Astrocyte (in vitro differentiated cells and primary cell): ENCODE results near the gene ECE1. TPM values are rescaled to one million over a fixed set of nuclear protein-coding genes. Genes with fewer than 3 reads are reported as not detected.
"Not testable (repeated sequence)": the region's sequence is repeated elsewhere in the genome, so short reads cannot be mapped to it uniquely, and the experiment has no call there.

Source experiments
- DNase-seq: peaks from one replicate; pipeline ENCODE4 v3.0.0-alpha.2; 2010; ENCODE audit warnings: low read depth
- FAIRE-seq: peaks from 2 replicates; lab custom pipeline; 2011; peaks lifted over from hg19 to GRCh38; lab: Jason Lieb, UNC
- H2AFZ ChIP-seq: 2 replicates; pipeline ENCODE4 v1.6.0; 2012; ENCODE audit warnings: low read depth, low read length, inconsistent platforms
- H3K27ac ChIP-seq: 2 replicates; pipeline ENCODE4 v1.5.1; 2011; ENCODE audit warnings: low read depth, low read length, inconsistent platforms
- H3K27me3 ChIP-seq: 2 replicates; pipeline ENCODE4 v1.6.0; 2011; ENCODE audit warnings: low read length, inconsistent platforms; ENCODE audit not compliant: insufficient read depth
- H3K36me3 ChIP-seq: 2 replicates; pipeline ENCODE4 v1.5.1; 2011; ENCODE audit warnings: low read length, inconsistent platforms; ENCODE audit not compliant: insufficient read depth
- H3K4me1 ChIP-seq: 2 replicates; pipeline ENCODE4 v1.5.1; 2011; ENCODE audit warnings: low read length, inconsistent platforms; ENCODE audit not compliant: insufficient read depth
- H3K4me2 ChIP-seq: 2 replicates; pipeline ENCODE4 v1.6.0; 2012; ENCODE audit warnings: low read length, inconsistent platforms
- H3K4me3 ChIP-seq: 2 replicates; pipeline ENCODE4 v1.5.1; 2011; ENCODE audit warnings: low read depth, mild to moderate bottlenecking, low read length, inconsistent platforms; ENCODE audit not compliant: insufficient read depth
- H3K79me2 ChIP-seq: 2 replicates; pipeline ENCODE4 v1.6.0; 2012; ENCODE audit warnings: mild to moderate bottlenecking, low read length, inconsistent platforms; ENCODE audit not compliant: insufficient read depth
- H3K9ac ChIP-seq: 2 replicates; pipeline ENCODE4 v1.6.0; 2012; ENCODE audit warnings: mild to moderate bottlenecking, low read length, inconsistent platforms
- H3K9me3 ChIP-seq: 2 replicates; pipeline ENCODE4 v1.5.1; 2012; ENCODE audit warnings: low read depth, mild to moderate bottlenecking, low read length, inconsistent platforms; ENCODE audit not compliant: insufficient read depth
- H4K20me1 ChIP-seq: 2 replicates; pipeline ENCODE4 v1.6.0; 2012; ENCODE audit warnings: low read length, inconsistent platforms; ENCODE audit not compliant: insufficient read depth
- H3K27ac Mint-ChIP-seq: one replicate; pipeline ENCODE4 v1.8.0; 2021; ENCODE audit warnings: mild to moderate bottlenecking, mixed read lengths; ENCODE audit not compliant: unreplicated experiment
- H3K27me3 Mint-ChIP-seq: one replicate; pipeline ENCODE4 v1.8.0; 2021; ENCODE audit warnings: low read depth, mixed read lengths; ENCODE audit not compliant: unreplicated experiment
- H3K36me3 Mint-ChIP-seq: one replicate; pipeline ENCODE4 v1.8.0; 2021; ENCODE audit warnings: low read depth, mixed read lengths; ENCODE audit not compliant: unreplicated experiment
- H3K4me1 Mint-ChIP-seq: one replicate; pipeline ENCODE4 v1.8.0; 2021; ENCODE audit warnings: low read depth, mixed read lengths; ENCODE audit not compliant: unreplicated experiment
- H3K4me3 Mint-ChIP-seq: one replicate; pipeline ENCODE4 v1.8.0; 2021; ENCODE audit warnings: mild to moderate bottlenecking, moderate library complexity, mixed read lengths; ENCODE audit not compliant: unreplicated experiment
- H3K9me3 Mint-ChIP-seq: one replicate; pipeline ENCODE4 v1.8.0; 2021; ENCODE audit warnings: mild to moderate bottlenecking, mixed read lengths; ENCODE audit not compliant: unreplicated experiment
- EZH2 ChIP-seq: IDR thresholded peaks from 2 replicates; pipeline ENCODE4 v1.6.1; 2012; ENCODE audit warnings: mild to moderate bottlenecking, low read length, inconsistent platforms; ENCODE audit not compliant: insufficient read depth
- total RNA-seq: library from RNA; stranded (reverse); gene quantifications from 2 replicates; pipeline ENCODE4 v1.2.1, GENCODE V29; 2021
- TF ChIP-seq, protein P1 (sequence below): IDR thresholded peaks from 2 replicates; pipeline ENCODE4 v1.5.1; 2011; ENCODE audit warnings: low read depth, mild to moderate bottlenecking, inconsistent platforms, low read length, moderate library complexity; ENCODE audit not compliant: insufficient read depth

The ECE1 gene
- total RNA-seq, 1 donor from 2014 or later, result 172 TPM

DNA sequence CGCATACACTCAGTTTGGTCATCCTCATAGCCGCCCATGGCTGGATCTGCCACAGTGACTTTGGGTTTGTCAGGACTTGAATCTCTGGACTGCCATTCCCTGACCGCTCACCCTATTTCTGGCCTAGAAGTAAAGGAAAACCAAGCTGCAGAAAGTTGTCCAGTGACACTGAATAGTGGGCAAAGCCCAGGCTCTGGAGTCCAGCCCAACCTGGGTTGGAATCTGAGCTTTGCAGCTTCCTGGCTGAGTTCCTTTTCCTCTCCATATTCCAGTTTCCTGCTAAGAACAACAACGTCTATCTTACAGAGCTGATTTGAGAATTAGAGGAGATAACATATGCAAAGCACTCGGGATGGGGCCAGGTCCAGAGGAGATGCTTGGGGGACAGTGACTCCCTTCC, 98.0 kb downstream of the ECE1 start:
- Mint-ChIP-seq H3K27ac (no peak overlapping the region), H3K9me3 (no peaks in the 10 kb centered on the region)

GRCh38 chr1:21190771-21191170, 99.5 kb downstream of the ECE1 start:
- H3K4me3 Mint-ChIP-seq, H3K79me2 ChIP-seq, H3K9ac ChIP-seq, H3K9me3 ChIP-seq, H3K27ac Mint-ChIP-seq, H3K36me3 ChIP-seq, H3K4me3 ChIP-seq, H3K27ac ChIP-seq, H3K36me3 Mint-ChIP-seq, H4K20me1 ChIP-seq, DNase-seq, H3K9me3 Mint-ChIP-seq, FAIRE-seq, H3K4me1 Mint-ChIP-seq, H3K4me1 ChIP-seq, H2AFZ ChIP-seq, H3K4me2 ChIP-seq, H3K27me3 ChIP-seq: not testable (repeated sequence)
- peaks cover 51% of the 10 kb centered on the region for H3K27me3 Mint-ChIP-seq

More for the DNA sequence above, 98.0 kb downstream of the ECE1 start:
- Histone ChIP-seq H3K4me2 (no peak overlapping the region), H3K79me2 (no peaks in the 10 kb centered on the region), H3K4me3 (no peak overlapping the region), H3K36me3 (no peaks in the 10 kb centered on the region), H4K20me1 (no peaks in the 10 kb centered on the region), H2AFZ (no peak overlapping the region), H3K9ac (no peak overlapping the region), H3K9me3 (no peaks in the 10 kb centered on the region), H3K27me3 (peaks cover 5% of the 10 kb centered on the region), H3K27ac (no peak overlapping the region), H3K4me1 (peaks cover 3% of the 10 kb centered on the region)
- DNase-seq (no peak), FAIRE-seq (no peak)
- H3K27me3 Mint-ChIP-seq, result peaks cover 49% of the 10 kb centered on the region
- H3K4me1 Mint-ChIP-seq, result no peaks in the 10 kb centered on the region
- peaks cover 2% of the 10 kb centered on the region for H3K36me3 Mint-ChIP-seq
- TF ChIP-seq, protein P1, sequence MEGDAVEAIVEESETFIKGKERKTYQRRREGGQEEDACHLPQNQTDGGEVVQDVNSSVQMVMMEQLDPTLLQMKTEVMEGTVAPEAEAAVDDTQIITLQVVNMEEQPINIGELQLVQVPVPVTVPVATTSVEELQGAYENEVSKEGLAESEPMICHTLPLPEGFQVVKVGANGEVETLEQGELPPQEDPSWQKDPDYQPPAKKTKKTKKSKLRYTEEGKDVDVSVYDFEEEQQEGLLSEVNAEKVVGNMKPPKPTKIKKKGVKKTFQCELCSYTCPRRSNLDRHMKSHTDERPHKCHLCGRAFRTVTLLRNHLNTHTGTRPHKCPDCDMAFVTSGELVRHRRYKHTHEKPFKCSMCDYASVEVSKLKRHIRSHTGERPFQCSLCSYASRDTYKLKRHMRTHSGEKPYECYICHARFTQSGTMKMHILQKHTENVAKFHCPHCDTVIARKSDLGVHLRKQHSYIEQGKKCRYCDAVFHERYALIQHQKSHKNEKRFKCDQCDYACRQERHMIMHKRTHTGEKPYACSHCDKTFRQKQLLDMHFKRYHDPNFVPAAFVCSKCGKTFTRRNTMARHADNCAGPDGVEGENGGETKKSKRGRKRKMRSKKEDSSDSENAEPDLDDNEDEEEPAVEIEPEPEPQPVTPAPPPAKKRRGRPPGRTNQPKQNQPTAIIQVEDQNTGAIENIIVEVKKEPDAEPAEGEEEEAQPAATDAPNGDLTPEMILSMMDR, result no peak
- TF ChIP-seq EZH2, result no peak
- H3K4me3 Mint-ChIP-seq, result no peak overlapping the region

GRCh38 chr1:21189906-21190500, 100.3 kb downstream of the ECE1 start:
- H3K27me3 Mint-ChIP-seq, result peaks cover 51% of the 10 kb centered on the region
- Histone ChIP-seq H4K20me1 (no peaks in the 10 kb centered on the region), H3K4me3 (no peak overlapping the region), H3K4me1 (peaks cover 2% of the 10 kb centered on the region), H3K9me3 (no peaks in the 10 kb centered on the region), H3K79me2 (no peaks in the 10 kb centered on the region), H3K9ac (no peak overlapping the region), H3K27me3 (peaks cover 5% of the 10 kb centered on the region), H2AFZ (no peak overlapping the region), H3K36me3 (no peaks in the 10 kb centered on the region), H3K27ac (no peak overlapping the region), H3K4me2 (no peak overlapping the region)
- H3K4me3 Mint-ChIP-seq, result no peak overlapping the region
- TF ChIP-seq EZH2, result no peak
- TF ChIP-seq, protein P1, result no peak
- no peaks in the 10 kb centered on the region for H3K9me3 Mint-ChIP-seq
- no peak for DNase-seq
- H3K36me3 Mint-ChIP-seq, result peaks cover 2% of the 10 kb centered on the region
- H3K4me1 Mint-ChIP-seq, result no peaks in the 10 kb centered on the region
- H3K27ac Mint-ChIP-seq, result no peak overlapping the region
- FAIRE-seq, result no peak
